22Rv1 (cell line): ENCODE measurements around the gene TMEM121.
"Not testable (repeated sequence)": the region's sequence is repeated elsewhere in the genome, so short reads cannot be mapped to it uniquely, and the experiment has no call there.

Source experiments
- CTCF ChIP-seq: fragments of 450-650 bp; IDR thresholded peaks from 2 replicates; pipeline ENCODE4 v1.5.1; 2017; ENCODE audit warnings: mild to moderate bottlenecking
- ZFX ChIP-seq: fragments of 450-650 bp; IDR thresholded peaks from 2 replicates; pipeline ENCODE4 v1.6.1; 2017; ENCODE audit warnings: antibody characterized with exemption, borderline replicate concordance

GRCh38 chr14:105564536-105564935 lies 38.2 kb downstream of the TMEM121 start:
- not testable (repeated sequence) for TF ChIP-seq ZFX, CTCF
